NCI-H1092 treated with DMSO at 0.1 percent for 48 hours (cell line): ENCODE results near the gene OTOR.

Source experiments
- DNase-seq: peaks from one replicate; lab custom pipeline; 2025; lab: John Stamatoyannopoulos, UW

The OTOR gene

GRCh38 chr20:16749573-16749972 is 1.4 kb downstream of the OTOR start:
- DNase-seq, result no peak

GRCh38 chr20:16752082-16752481 is 3.9 kb downstream of the OTOR start:
- DNase-seq, result no peak

- DNase-seq, result no peak
These were observed 4.7 kb downstream of the OTOR start for GRCh38 chr20:16752901-16753300.

- DNase-seq, result no peak
These were observed 10.5 kb downstream of the OTOR start for GRCh38 chr20:16758454-16759180.

GRCh38 chr20:16759181-16759563 is 11.0 kb downstream of the OTOR start:
- no peak for DNase-seq

GRCh38 chr20:16760431-16761304 is 12.5 kb downstream of the OTOR start:
- no peak for DNase-seq

GRCh38 chr20:16761305-16761829 is 13.2 kb downstream of the OTOR start:
- DNase-seq, result peak; percentile 70

GRCh38 chr20:16764560-16764959 is 16.4 kb downstream of the OTOR start:
- DNase-seq, result no peak

GRCh38 chr20:16771213-16771612 is 23.1 kb downstream of the OTOR start:
- DNase-seq, result no peak

- no peak for DNase-seq
These were observed 27.8 kb downstream of the OTOR start for GRCh38 chr20:16775961-16776360.

- no peak for DNase-seq
These were observed 29.0 kb downstream of the OTOR start for GRCh38 chr20:16777126-16777525.

GRCh38 chr20:16778159-16778558 is 30.0 kb downstream of the OTOR start:
- DNase-seq, result no peak

- DNase-seq, result no peak
These were observed 33.3 kb downstream of the OTOR start for GRCh38 chr20:16781496-16781895.

- no peak for DNase-seq
These were observed 37.1 kb downstream of the OTOR start for GRCh38 chr20:16785226-16785625.
